A549 (cell line): ENCODE data around the gene GRIP2.

Experiments used
- CBX8 ChIP-seq: fragments of 200-600 bp; sonication (generic); IDR thresholded peaks from 2 replicates; pipeline ENCODE4 v1.6.1; 2016
- CEBPB ChIP-seq, 2 experiments: fragments of >200 bp in 1 of 2; sonication (Bioruptor Twin) in 1 of 2; formaldehyde crosslinking in 1 of 2; IDR thresholded peaks; 2 replicates each; pipeline ENCODE4 v1.6.1; 2012 to 2016
- CTCF ChIP-seq: fragments of >200 bp; sonication (Bioruptor Twin); formaldehyde crosslinking; IDR thresholded peaks from 3 replicates; pipeline ENCODE4 v1.5.1; 2016
- ELK1 ChIP-seq: fragments of 150-350 bp; IDR thresholded peaks from 2 replicates; pipeline ENCODE4 v1.6.1; 2014; ENCODE audit warnings: low read depth, mild to moderate bottlenecking, low read length
- EP300 ChIP-seq, 2 experiments: fragments of >200 bp; sonication (Bioruptor Twin); formaldehyde crosslinking; IDR thresholded peaks; 2 replicates in 1 of 2; 3 replicates in 1 of 2; pipeline ENCODE4 v1.6.1; 2016 to 2017
- GATA3 ChIP-seq: IDR thresholded peaks from 2 replicates; pipeline ENCODE4 v1.6.1; 2012; ENCODE audit warnings: borderline replicate concordance
- JUN ChIP-seq, 2 experiments: fragments of >200 bp; sonication (Bioruptor Twin); formaldehyde crosslinking; IDR thresholded peaks; 2 replicates in 1 of 2; 3 replicates in 1 of 2; pipeline ENCODE4 v1.6.1; 2016 to 2017
- MAX ChIP-seq: IDR thresholded peaks from 2 replicates; pipeline ENCODE4 v1.6.1; 2012
- MAZ ChIP-seq: fragments of 150-350 bp; IDR thresholded peaks from 2 replicates; pipeline ENCODE4 v1.6.1; 2014; ENCODE audit warnings: antibody characterized with exemption, low read depth, low read length, borderline replicate concordance
- POLR2A ChIP-seq: IDR thresholded peaks from 2 replicates; pipeline ENCODE4 v1.6.1; 2012; ENCODE audit warnings: mild to moderate bottlenecking, low read length
- RAD21 ChIP-seq, 2 experiments: fragments of >200 bp in 1 of 2; sonication (Bioruptor Twin) in 1 of 2; formaldehyde crosslinking in 1 of 2; IDR thresholded peaks in 1 of 2; conservative IDR thresholded peaks in 1 of 2; 2 replicates in 1 of 2; 3 replicates in 1 of 2; pipeline ENCODE4 v1.6.1; 2012 to 2018; ENCODE audit warnings: inconsistent platforms in 1 of 2
- RCOR1 ChIP-seq: fragments of 150-350 bp; IDR thresholded peaks from 2 replicates; pipeline ENCODE4 v1.6.1; 2014; ENCODE audit warnings: antibody characterized with exemption, low read length, low read depth
- REST ChIP-seq: fragments of 200-600 bp; sonication (generic); IDR thresholded peaks from 2 replicates; pipeline ENCODE4 v1.6.1; 2016; ENCODE audit warnings: antibody characterized with exemption, mild to moderate bottlenecking, moderate library complexity
- SREBF2 ChIP-seq: fragments of 450-650 bp; IDR thresholded peaks from 2 replicates; pipeline ENCODE4 v1.6.1; 2014; ENCODE audit warnings: mild to moderate bottlenecking, moderate library complexity

- TF ChIP-seq CTCF (no peak), RAD21 (conservative IDR thresholded peaks at IDR 0.05 in 1 of 2, IDR thresholded peaks at IDR 0.05 in 1 of 2) (no peak), MAZ (no peak), CBX8 (no peak), EP300 (IDR thresholded peaks at IDR 0.05) (no peak), REST (0 out of 2 replicates have a peak, but pooled peaks have one; percentile 32), SREBF2 (no peak), POLR2A (no peak), ELK1 (no peak), MAX (no peak), GATA3 (no peak), JUN (IDR thresholded peaks at IDR 0.05) (no peak), RCOR1 (no peak), CEBPB (IDR thresholded peaks at IDR 0.05) (no peak)
Observed at GRCh38 chr3:14459787-14460186, 80.4 kb downstream of the GRIP2 start.
